Ectodermal cell (in vitro differentiated cells): ENCODE results near the gene MYH14.

ENCODE experiments used
- H3K27ac ChIP-seq: 2 replicates; pipeline ENCODE4 v1.7.0; 2013; ENCODE audit warnings: mild to moderate bottlenecking, low read depth, low read length; ENCODE audit not compliant: insufficient read depth, poor library complexity, severe bottlenecking
- H3K27me3 ChIP-seq: 2 replicates; pipeline ENCODE4 v1.7.0; 2013; ENCODE audit warnings: mild to moderate bottlenecking, low read length; ENCODE audit not compliant: insufficient read depth, control insufficient read depth, poor library complexity, severe bottlenecking
- H3K36me3 ChIP-seq: one replicate; pipeline ENCODE4 v1.7.0; 2013; ENCODE audit warnings: low read length; ENCODE audit not compliant: control insufficient read depth, insufficient read depth
- H3K4me1 ChIP-seq: one replicate; pipeline ENCODE4 v1.7.0; 2013; ENCODE audit warnings: low read length; ENCODE audit not compliant: control insufficient read depth, insufficient read depth
- H3K4me3 ChIP-seq: 2 replicates; pipeline ENCODE4 v1.7.0; 2013; ENCODE audit warnings: low read depth, low read length, control low read depth; ENCODE audit not compliant: insufficient read depth
- H3K9me3 ChIP-seq: 2 replicates; pipeline ENCODE4 v1.7.0; 2013; ENCODE audit warnings: mild to moderate bottlenecking, low read length, moderate library complexity; ENCODE audit not compliant: control insufficient read depth
- WGBS, 2 experiments: methylation state at CpG; one replicate each; pipeline ENCODE4 v1.1.7; 2013; ENCODE audit warnings: missing lambda C conversion rate in 2 of 2; 5-methylcytosine and 5-hydroxymethylcytosine counted together

MYH14 gene

DNA sequence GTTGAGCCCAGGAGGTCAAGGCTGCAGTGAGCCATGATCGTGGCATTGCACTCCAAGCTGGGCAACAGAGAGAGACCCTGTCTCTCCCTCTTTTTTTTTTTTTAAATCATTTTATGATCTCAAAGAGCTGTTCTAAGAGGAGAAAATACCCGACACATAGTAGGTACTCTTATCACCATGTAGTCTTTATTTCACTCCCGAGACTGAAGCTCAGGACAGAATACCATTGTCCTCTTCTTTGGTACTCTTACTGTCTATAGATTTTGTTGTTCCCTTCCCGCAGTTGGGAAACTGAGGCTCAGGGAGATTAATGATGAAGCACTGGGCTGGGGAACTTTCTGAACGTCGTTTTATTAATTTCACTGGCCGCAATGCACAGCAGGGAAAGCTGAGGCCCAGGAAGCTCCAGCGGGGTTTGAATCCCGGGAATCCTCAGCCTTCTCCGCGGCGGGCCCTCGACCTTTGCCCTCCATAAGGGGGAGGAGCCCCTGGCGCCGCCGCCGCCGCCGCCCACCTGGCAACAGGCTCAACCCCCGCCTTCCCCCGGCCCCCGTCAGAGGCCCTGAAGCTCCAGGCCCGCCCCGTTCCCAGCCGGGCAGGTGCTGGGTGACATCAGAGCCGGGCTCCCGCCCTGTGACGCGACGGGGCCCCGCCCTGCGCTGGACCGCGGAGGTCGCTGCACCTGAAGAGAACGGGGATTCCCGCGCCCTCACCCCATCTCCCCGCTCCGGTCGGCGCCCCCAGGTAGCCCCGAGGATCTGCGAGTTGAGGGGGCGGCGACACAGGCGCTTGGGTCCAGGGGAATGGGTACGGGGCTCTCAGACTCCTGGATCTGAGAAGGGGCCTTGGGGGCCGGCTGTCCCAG is 1.6 kb downstream of the MYH14 start:
- no peaks in the 10 kb centered on the region for H3K4me1 ChIP-seq
- peaks cover 2% of the 10 kb centered on the region for H3K9me3 ChIP-seq
- WGBS, 2 experiments: 44 to 48% methylated on average over 49 of the region's 49 CpGs
- H3K36me3 ChIP-seq: no peaks in the 10 kb centered on the region
- H3K4me3 ChIP-seq: peak overlapping the region; percentile 30
- H3K27ac ChIP-seq: no peak overlapping the region
- peaks cover 4% of the 10 kb centered on the region for H3K27me3 ChIP-seq

- H3K4me3 ChIP-seq: peak overlapping the region; percentile 30
- H3K36me3 ChIP-seq: no peaks in the 10 kb centered on the region
- H3K9me3 ChIP-seq: peaks cover under 1% of the 10 kb centered on the region
- H3K27ac ChIP-seq: no peak overlapping the region
- peaks cover 4% of the 10 kb centered on the region for H3K27me3 ChIP-seq
- 61 to 64% methylated on average over 12 of the region's 12 CpGs for WGBS, 2 experiments
- H3K4me1 ChIP-seq: no peaks in the 10 kb centered on the region
These were observed 2.3 kb downstream of the MYH14 start for GRCh38 chr19:50205681-50206138.

- Histone ChIP-seq H3K36me3 (no peaks in the 10 kb centered on the region), H3K9me3 (no peaks in the 10 kb centered on the region), H3K4me1 (no peaks in the 10 kb centered on the region), H3K27ac (no peak overlapping the region), H3K27me3 (peaks cover 4% of the 10 kb centered on the region), H3K4me3 (no peak overlapping the region)
- 80 to 81% methylated on average over 6 of the region's 6 CpGs for WGBS, 2 experiments
These were observed 2.8 kb downstream of the MYH14 start for GRCh38 chr19:50206191-50206590.

- no peaks in the 10 kb centered on the region for H3K36me3 ChIP-seq
- H3K4me3 ChIP-seq: no peak overlapping the region
- 55 to 66% methylated on average over 2 of the region's 2 CpGs for WGBS, 2 experiments
- H3K27me3 ChIP-seq: peaks cover 4% of the 10 kb centered on the region
- H3K27ac ChIP-seq: no peak overlapping the region
- no peaks in the 10 kb centered on the region for H3K9me3 ChIP-seq
- H3K4me1 ChIP-seq: no peaks in the 10 kb centered on the region
These were observed 4.3 kb downstream of the MYH14 start for GRCh38 chr19:50207730-50208129.

DNA sequence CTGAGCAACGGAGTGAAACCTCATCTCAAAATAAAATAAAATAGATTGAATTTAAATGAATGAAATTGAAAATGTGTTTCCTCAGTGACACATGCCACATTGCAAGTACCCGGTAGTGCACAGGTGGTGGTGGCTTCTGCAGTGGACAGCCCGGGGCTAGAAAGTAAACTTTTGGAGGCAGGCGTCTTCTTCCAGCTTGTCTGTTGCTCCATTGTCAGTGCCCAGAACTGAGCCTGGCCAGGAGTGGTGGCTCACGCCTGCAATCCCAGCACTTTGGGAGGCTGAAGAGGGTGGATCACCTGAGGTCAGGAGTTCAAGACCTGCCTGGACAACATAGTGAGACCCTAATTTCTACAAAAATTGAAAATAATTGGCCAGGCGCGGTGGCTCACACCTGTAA is 5.7 kb downstream of the MYH14 start:
- 89 to 90% methylated on average over 7 of the region's 7 CpGs for WGBS, 2 experiments
- H3K4me3 ChIP-seq: no peak overlapping the region
- no peaks in the 10 kb centered on the region for H3K36me3 ChIP-seq
- no peak overlapping the region for H3K27ac ChIP-seq
- no peaks in the 10 kb centered on the region for H3K4me1 ChIP-seq
- peaks cover 3% of the 10 kb centered on the region for H3K27me3 ChIP-seq
- H3K9me3 ChIP-seq: peaks cover 4% of the 10 kb centered on the region

DNA sequence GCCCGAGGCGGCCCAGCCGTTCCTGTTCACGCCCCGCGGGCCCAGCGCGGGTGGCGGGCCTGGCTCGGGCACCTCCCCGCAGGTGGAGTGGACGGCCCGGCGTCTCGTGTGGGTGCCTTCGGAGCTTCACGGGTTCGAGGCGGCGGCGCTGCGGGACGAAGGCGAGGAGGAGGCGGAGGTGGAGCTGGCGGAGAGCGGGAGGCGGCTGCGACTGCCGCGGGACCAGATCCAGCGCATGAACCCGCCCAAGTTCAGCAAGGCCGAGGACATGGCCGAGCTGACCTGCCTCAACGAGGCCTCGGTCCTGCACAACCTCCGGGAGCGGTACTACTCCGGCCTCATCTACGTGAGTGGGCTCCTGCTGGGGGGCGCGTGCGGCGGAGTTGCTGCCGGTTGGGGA is 7.0 kb downstream of the MYH14 start:
- Histone ChIP-seq H3K4me3 (no peak overlapping the region), H3K27ac (no peak overlapping the region), H3K27me3 (no peaks in the 10 kb centered on the region), H3K9me3 (peaks cover 4% of the 10 kb centered on the region), H3K36me3 (no peaks in the 10 kb centered on the region), H3K4me1 (no peaks in the 10 kb centered on the region)
- 95 to 96% methylated on average over 46 of the region's 46 CpGs for WGBS, 2 experiments

- no peaks in the 10 kb centered on the region for H3K27me3 ChIP-seq
- no peak overlapping the region for H3K4me3 ChIP-seq
- peaks cover 4% of the 10 kb centered on the region for H3K9me3 ChIP-seq
- no peak overlapping the region for H3K27ac ChIP-seq
- WGBS, 2 experiments: 89% methylated on average over 1 of the region's 1 CpG
- H3K4me1 ChIP-seq: no peaks in the 10 kb centered on the region
- H3K36me3 ChIP-seq: no peaks in the 10 kb centered on the region
These were observed 10.5 kb downstream of the MYH14 start for GRCh38 chr19:50213925-50214324.

DNA sequence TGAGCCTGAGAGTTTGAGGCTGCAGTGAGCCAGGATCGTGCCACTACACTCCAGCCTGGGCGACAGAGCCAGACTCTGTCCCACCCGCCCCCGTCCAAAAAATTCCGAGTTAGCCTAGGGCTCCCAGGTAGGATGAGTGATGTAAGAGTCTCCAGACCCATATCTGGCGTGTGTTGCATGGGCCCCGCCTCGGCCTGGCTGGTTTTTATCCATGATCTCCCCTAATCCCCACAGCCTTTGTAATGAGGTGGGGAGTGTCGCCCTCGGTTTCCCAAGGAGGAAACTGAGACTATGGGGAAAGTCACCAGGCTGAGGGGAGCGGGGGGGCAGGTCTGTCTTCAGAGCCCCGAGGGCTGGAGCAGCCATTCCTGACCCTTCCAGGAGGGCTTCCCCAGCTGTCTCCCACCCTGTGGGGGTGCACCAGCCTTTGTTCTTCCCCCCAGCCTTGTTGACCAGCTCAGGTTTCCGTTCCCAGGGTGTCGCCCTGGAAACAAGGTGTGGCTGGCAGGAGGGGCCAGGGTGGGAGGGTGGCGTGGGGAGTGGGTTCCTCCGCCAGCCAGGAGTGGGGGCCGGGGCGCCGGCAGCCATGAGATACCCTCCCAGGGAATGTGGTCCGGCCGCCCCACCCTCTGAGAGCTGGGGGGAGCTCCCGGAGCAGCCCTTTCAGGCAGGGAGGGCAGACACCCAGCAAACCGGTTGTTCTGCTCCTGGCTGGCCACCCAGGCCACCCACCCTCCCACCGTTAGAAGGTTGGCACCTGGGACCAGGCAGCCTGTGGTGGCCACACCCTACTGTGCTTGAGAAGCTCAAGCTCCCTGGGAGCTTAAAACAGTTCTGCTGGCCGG is 11.5 kb downstream of the MYH14 start:
- 67 to 70% methylated on average over 25 of the region's 25 CpGs for WGBS, 2 experiments
- H3K4me1 ChIP-seq: no peaks in the 10 kb centered on the region

DNA sequence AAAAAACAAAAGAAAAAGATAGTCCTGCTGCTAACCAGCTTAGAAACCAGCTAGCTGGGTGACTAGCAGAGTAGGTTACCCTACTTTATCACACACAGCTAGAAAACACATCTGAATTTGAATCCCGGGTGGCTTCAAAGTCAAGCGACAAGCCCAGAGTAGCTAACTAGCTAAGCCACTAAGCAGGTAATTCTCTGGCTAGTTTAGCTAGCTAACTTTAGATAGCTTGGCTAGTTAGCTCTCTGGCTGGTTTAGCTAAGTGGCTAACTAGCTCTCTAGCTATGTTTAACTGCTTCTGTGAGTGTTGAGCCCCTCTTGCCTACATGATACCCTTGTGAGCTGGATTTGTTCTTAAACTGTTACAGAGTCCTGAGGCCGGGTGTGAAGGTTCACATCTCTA is 12.4 kb downstream of the MYH14 start:
- no peak overlapping the region for H3K27ac ChIP-seq
- H3K9me3 ChIP-seq: peaks cover 4% of the 10 kb centered on the region
- H3K4me3 ChIP-seq: no peak overlapping the region

More for the DNA sequence above, 11.5 kb downstream of the MYH14 start:
- Histone ChIP-seq H3K36me3 (no peaks in the 10 kb centered on the region), H3K27me3 (no peaks in the 10 kb centered on the region), H3K27ac (no peak overlapping the region), H3K9me3 (peaks cover 4% of the 10 kb centered on the region), H3K4me3 (no peak overlapping the region)

DNA sequence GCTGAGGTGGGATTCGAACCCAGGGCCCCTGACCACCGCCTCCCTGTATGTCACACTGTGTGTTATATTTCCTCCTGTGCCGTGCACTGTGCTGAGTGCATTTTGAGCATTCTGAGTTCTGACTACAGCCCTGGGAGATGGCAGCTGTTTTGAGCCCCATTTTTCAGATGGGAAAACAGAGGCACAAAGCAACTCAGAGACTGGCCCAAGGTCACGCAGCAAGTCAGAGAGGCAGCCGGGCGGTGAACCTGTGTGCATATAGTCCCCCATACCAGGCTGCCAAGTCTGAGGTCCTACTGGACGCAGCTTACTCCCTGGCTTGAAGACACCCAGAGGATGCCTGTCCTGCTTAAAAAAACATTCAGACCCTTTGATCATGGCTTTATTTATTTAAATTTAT is 17.7 kb downstream of the MYH14 start:
- 73 to 76% methylated on average over 7 of the region's 7 CpGs for WGBS, 2 experiments
- Histone ChIP-seq H3K4me3 (no peak overlapping the region), H3K4me1 (no peaks in the 10 kb centered on the region), H3K27ac (no peak overlapping the region), H3K27me3 (no peaks in the 10 kb centered on the region), H3K9me3 (no peaks in the 10 kb centered on the region), H3K36me3 (no peaks in the 10 kb centered on the region)

More for the DNA sequence above, 12.4 kb downstream of the MYH14 start:
- Histone ChIP-seq H3K36me3 (no peaks in the 10 kb centered on the region), H3K4me1 (no peaks in the 10 kb centered on the region), H3K27me3 (no peaks in the 10 kb centered on the region)
- 83 to 84% methylated on average over 3 of the region's 3 CpGs for WGBS, 2 experiments
